Uterine smooth muscle cell (primary cell): ENCODE results near the gene DPEP2NB. TPM values are rescaled to one million over a fixed set of nuclear protein-coding genes. Genes with fewer than 3 reads are reported as not detected.

Experiments
- total RNA-seq: library from RNA; depleted of rRNA; stranded (reverse); fragments of >200 nt; gene quantifications from 2 replicates; pipeline ENCODE4 v1.2.3, GENCODE V29; 2014

DPEP2NB gene, protein sequence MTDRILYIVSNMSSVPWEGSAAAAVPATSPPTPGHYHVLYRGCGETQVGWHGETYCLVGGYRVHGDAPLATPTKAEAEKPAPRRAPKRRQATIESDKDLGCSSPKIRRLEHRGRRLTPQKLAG
- total RNA-seq = not detected in 2 replicates

DNA sequence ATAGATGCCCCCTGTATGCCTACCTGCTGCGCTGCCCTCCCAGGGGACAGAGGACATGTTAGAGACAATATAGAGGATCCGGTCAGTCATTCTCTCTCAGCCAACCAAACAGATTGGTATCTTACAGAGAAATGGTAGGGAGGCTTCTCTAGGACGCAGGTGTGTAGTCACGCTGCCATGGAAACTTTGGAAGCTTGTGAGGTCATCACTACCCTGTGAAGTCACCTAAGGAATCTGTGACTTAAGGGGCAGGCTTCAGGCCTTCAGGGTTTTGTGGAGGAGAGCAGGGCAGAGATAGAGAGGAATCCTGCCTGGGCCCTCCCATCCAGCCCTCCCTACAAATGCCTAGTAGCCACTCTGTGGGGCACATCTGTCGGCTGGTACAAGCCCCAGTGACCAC lies at the start of gene DPEP2NB:
Gene DPEP2NB (minus strand): TSS at position 231 of the 400 bp plus-strand sequence. CDS start 141 bp downstream, at position 90.

DNA sequence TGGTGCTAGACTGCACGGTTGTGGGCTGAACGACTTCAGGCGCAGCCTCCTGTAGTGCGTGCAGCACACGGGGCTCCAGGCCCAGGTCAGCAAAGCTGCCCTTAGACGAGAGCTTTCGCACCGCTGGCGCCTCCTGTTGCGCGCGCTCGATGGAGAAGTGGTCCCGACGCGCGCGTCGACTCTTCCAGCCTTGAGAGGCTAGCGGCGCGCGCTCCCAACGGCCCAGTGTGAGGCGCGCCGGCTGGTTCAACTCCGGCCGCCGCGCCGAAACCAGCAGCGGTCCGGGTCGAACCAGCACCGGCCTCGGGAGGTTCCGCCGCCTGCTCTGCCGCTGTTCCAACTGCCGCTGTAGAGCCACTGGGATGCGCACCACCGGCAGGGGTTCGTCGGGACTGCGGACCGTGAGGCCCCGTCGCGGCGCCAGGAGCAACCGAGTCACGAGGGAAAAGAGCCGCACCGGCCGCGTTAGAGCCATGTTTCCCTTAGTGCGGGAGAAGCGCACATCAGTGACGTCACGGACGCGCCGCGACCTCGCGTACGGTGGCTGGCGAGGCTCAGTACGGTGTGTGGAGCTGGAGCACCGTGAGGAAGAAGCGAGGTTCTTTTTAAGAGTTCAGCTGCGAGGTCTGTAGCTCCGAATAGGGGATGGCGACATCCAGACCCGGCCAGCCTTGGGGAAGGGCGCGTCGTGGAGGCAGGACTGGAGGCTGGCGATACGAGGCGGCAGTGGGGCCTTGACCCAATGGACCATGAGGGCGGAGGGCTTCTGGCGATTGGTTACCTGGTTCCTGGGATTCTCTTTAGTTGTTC lies 7.2 kb upstream of the DPEP2NB start, which contains the start of the genes DDX28 and DUS2:
Gene DDX28 (minus strand): TSS at position 505 of the 810 bp plus-strand sequence. CDS start 30 bp downstream, at position 475.
Gene DUS2 (plus strand): TSS at position 557 of the 810 bp plus-strand sequence. CDS start 14,740 bp downstream, outside the sequence.

DNA sequence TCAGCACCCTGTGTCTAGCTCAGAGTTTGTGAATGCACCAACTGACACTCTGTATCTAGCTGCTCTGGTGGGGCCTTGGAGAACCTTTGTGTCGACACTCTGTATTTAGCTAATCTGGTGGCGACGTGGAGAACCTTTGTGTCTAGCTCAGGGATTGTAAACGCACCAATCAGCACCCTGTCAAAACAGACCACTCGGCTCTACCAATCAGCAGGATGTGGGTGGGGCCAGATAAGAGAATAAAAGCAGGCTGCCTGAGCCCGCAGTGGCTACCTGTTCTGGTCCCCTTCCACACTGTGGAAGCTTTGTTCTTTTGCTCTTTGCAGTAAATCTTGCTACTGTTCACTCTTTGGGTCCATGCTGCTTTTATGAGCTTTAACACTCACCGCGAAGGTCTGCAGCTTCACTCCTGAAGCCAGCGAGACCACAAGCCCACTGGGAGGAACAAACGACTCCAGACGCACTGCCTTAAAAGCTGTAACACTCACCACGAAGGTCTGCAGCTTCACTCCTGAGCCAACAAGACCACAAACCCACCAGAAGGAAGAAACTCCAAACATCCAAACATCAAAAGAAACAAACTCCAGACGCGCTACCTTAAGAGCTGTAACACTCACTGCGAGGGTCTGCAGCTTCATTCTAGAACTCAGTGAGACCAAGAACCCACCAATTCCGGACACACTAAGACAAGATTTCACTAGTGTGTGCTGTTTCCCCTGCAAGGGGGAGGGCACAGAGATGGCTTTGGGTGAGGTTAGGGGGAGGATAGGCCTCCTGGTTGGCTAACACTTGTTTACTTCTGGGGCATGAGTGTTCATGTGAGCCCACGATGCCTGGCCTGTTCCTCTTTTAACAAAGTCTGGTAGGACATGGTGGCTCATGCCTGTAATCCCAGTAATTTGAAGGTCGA lies 16.7 kb downstream of the DPEP2NB start, which contains the start of gene DPEP2:
Gene DPEP2 (minus strand): TSS at position 706 of the 910 bp plus-strand sequence. CDS start 6,272 bp downstream, outside the sequence.

DNA sequence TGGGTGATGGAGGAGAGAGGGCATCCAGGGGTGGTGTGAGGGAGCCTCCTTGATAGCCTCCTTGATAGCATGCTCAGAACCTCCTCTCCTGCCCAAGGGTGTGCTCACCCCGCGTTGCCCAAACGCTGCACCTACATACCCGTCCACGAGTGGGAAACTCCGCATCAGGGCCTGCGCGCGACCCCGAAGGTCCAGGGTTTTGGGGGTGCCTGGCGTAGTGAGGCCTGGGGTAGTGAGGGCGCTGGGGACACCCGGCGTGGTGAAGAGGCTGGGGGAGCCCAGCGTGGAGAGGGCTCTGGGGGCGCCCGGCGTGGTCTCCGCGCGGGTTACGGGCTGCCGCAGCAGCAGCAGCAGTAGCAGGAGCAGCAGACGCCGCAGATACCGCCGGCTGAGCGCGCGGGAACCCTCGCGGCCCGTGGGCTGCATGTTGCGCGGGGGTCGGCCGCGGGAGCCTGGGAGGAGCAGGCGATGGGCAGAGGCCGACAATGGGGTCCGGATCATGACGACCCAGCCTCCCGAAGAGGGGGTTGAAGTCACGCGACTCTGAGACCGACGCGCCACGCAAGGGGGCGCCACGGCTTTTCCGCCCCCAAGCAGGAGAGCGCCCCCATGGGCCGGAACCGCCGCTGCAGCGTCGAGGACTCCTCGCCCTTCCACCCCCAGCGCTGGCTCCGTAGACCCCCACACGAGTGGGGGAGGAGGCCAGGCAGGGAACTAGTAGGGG lies 35.6 kb downstream of the DPEP2NB start, which contains the start of gene DPEP3:
Gene DPEP3 (minus strand): TSS at position 545 of the 724 bp plus-strand sequence. CDS start 119 bp downstream, at position 426.

DNA sequence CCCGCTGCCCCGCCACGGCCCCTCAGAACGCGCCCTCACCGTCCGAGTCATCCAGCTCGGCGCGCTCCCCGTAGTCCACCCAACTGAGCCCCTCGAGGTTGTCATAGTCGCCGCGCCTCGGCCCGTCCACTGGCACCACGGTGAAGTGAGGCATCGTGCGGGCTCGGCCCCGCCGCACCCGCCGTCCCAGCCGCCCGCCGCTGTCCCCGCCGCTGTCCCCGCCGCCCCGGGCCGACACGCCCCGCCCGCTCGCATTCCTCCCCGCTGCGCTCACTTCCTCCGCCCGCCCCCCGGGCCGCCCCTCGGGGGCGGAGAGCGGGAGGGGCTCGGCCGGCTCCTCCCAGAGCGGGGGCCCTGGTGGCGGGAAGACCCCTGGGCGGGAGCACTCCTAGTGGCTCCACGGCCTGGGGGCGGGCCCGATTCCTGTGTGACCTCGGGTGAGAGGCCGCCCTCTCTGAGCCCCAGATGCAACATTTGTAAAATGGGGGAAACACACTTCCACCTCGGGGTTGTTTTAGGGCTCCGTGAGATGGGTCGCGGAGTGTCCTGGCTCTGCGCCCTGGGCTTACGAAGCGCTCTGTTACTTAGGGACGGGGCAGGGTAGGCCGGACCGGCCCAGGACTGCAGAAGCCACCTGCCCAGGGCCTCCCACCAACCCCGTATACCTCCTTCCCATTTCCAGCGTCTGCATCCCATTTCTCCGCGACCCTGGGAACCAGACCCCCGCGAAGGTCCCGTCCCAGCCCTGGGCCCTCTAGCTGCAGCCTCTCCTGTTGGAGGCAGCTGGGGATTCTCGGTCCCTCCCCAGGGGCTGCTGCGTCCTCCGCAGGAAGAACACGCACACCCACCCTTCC lies 47.1 kb downstream of the DPEP2NB start, which contains the start of gene SLC12A4:
Gene SLC12A4 (minus strand): TSS at position 238 of the 854 bp plus-strand sequence. CDS start 84 bp downstream, at position 154.

Other genes starting within 250 kb of the DPEP2NB start
- 3.8 and 3.9 TPM in 2 replicates for gene RANBP10, start 209.4 kb downstream of the DPEP2NB start, total RNA-seq
- gene TSNAXIP1, start 209.0 kb downstream of the DPEP2NB start, total RNA-seq = 0.50 and 0.89 TPM in 2 replicates
- 36.4 and 43.2 TPM in 2 replicates for gene THAP11, start 173.6 kb downstream of the DPEP2NB start, total RNA-seq
- 95.5 and 98.3 TPM in 2 replicates for gene NUTF2, start 169.0 kb downstream of the DPEP2NB start, total RNA-seq
- 24.4 and 49.5 TPM in 2 replicates for gene CENPT, start 168.2 kb downstream of the DPEP2NB start, total RNA-seq
- 46.4 and 57.3 TPM in 2 replicates for gene EDC4, start 142.9 kb downstream of the DPEP2NB start, total RNA-seq
- not detected in 2 replicates for gene NRN1L, start 131.0 kb downstream of the DPEP2NB start, total RNA-seq
- 16.2 and 20.1 TPM in 2 replicates for gene PSKH1, start 122.7 kb downstream of the DPEP2NB start, total RNA-seq
- 0.33 TPM in 1 of 2 replicates, not detected in the other for gene CTRL, start 84.0 kb downstream of the DPEP2NB start, total RNA-seq
- 44.0 and 53.4 TPM in 2 replicates for gene PSMB10, start 79.1 kb downstream of the DPEP2NB start, total RNA-seq
- 4.1 and 7.5 TPM in 2 replicates for gene LCAT, start 71.8 kb downstream of the DPEP2NB start, total RNA-seq
- 96.9 and 118 TPM in 2 replicates for gene SLC12A4, start 47.3 kb downstream of the DPEP2NB start, total RNA-seq
- not detected in 2 replicates for gene DPEP3, start 35.4 kb downstream of the DPEP2NB start, total RNA-seq
- not detected in 2 replicates for gene DPEP2, start 16.4 kb downstream of the DPEP2NB start, total RNA-seq
- 14.1 and 20.3 TPM in 2 replicates for gene DDX28, start 7.3 kb upstream of the DPEP2NB start, total RNA-seq
- 17.7 and 29.8 TPM in 2 replicates for gene DUS2, start 7.4 kb upstream of the DPEP2NB start, total RNA-seq
- gene NFATC3, start 69.5 kb upstream of the DPEP2NB start, total RNA-seq = 7.3 and 8.4 TPM in 2 replicates
- 0.12 and 0.22 TPM in 2 replicates for gene ESRP2, start 220.2 kb upstream of the DPEP2NB start, total RNA-seq
- gene PLA2G15, start 229.5 kb upstream of the DPEP2NB start, total RNA-seq = 32.1 and 38.0 TPM in 2 replicates
- gene SLC7A6, start 248.6 kb upstream of the DPEP2NB start, total RNA-seq = 12.6 and 17.3 TPM in 2 replicates